B cell (primary cell): ENCODE measurements around the gene GPD1. TPM values are rescaled to one million over a fixed set of nuclear protein-coding genes. Genes with fewer than 3 reads are reported as not detected.

Source experiments
- ATAC-seq: fragments of 200-7000 bp; cut with Tn5 transposase; one replicate; pipeline ENCODE4 v1.10.0; 2021; ENCODE audit warnings: low read depth, mild to moderate bottlenecking, moderate number of reproducible peaks, moderate library complexity
- CTCF ChIA-PET: fragments of 350-600 bp; sonication (Branson Sonifier 250); formaldehyde crosslinking; loops from one replicate; lab custom pipeline; 2021; ENCODE audit warnings: antibody characterized with exemption, inconsistent platforms; lab: Charles Lee
- POLR2A ChIA-PET: fragments of 350-600 bp; sonication (Branson Sonifier 250); formaldehyde crosslinking; loops from one replicate; lab custom pipeline; 2021; ENCODE audit warnings: antibody characterized with exemption; lab: Charles Lee
- DNase-seq: peaks from one replicate; pipeline ENCODE4 v3.0.0; 2013
- H2AFZ ChIP-seq: 2 replicates; pipeline ENCODE4 v1.6.1; 2012; ENCODE audit warnings: mild to moderate bottlenecking, low read depth, low read length; ENCODE audit not compliant: insufficient read depth, poor library complexity, severe bottlenecking
- H3K27ac ChIP-seq, 2 donors: 1 replicate in 1 of 2; 2 replicates in 1 of 2; pipeline ENCODE4 v1.5.1; 2012 to 2013; ENCODE audit warnings: low read length in 2 of 2, mild to moderate bottlenecking in 2 of 2, moderate library complexity in 1 of 2
- H3K27me3 ChIP-seq, 4 experiments: fragments of 200-600 bp in 1 of 4; sonication (generic) in 1 of 4; replicated peaks in 1 of 4; 1 replicate in 2 of 4; 2 replicates in 2 of 4; pipeline versions ENCODE4 v1.6.1 to v1.7.0; 2013 to 2016; ENCODE audit warnings: low read length in 3 of 4, mild to moderate bottlenecking in 2 of 4, mixed read lengths in 1 of 4, moderate library complexity in 1 of 4; ENCODE audit not compliant: insufficient read depth in 4 of 4, control insufficient read depth in 3 of 4; ENCODE audit errors: control extremely low read depth in 1 of 4
- H3K36me3 ChIP-seq, 2 experiments: replicated peaks in 1 of 2; 1 replicate in 1 of 2; 2 replicates in 1 of 2; pipeline versions ENCODE4 v1.6.1 to v1.7.1; 2013; ENCODE audit warnings: low read length in 1 of 2; ENCODE audit not compliant: insufficient read depth in 2 of 2, control insufficient read depth in 1 of 2; ENCODE audit errors: control extremely low read depth in 1 of 2, extremely low read depth in 1 of 2
- H3K4me1 ChIP-seq, 2 donors: fragments of 200-600 bp in 1 of 2; sonication (generic) in 1 of 2; 1 replicate in 1 of 2; 2 replicates in 1 of 2; pipeline versions ENCODE4 v1.5.1 to v1.6.1; 2013 to 2017; ENCODE audit warnings: low read length in 2 of 2; ENCODE audit not compliant: control insufficient read depth in 2 of 2, insufficient read depth in 2 of 2
- H3K4me2 ChIP-seq: replicated peaks from 2 replicates; pipeline ENCODE3; 2012; ENCODE audit warnings: mild to moderate bottlenecking, low read depth, low read length; ENCODE audit not compliant: poor library complexity, severe bottlenecking
- H3K4me3 ChIP-seq, 5 experiments: fragments of 200-600 bp in 1 of 5; sonication (generic) in 1 of 5; 1 replicate in 3 of 5; 2 replicates in 2 of 5; pipeline versions ENCODE4 v1.5.1 to v1.7.0; 2011 to 2016; ENCODE audit warnings: low read length in 4 of 5, mild to moderate bottlenecking in 4 of 5, low read depth in 2 of 5, control low read depth in 1 of 5, moderate library complexity in 1 of 5; ENCODE audit not compliant: insufficient read depth in 1 of 5; ENCODE audit errors: control extremely low read depth in 1 of 5, extremely low read depth in 1 of 5
- H3K79me2 ChIP-seq: fragments of 200-600 bp; sonication (generic); one replicate; pipeline ENCODE4 v1.6.0; 2016; ENCODE audit warnings: low read length; ENCODE audit not compliant: control insufficient read depth, insufficient read depth
- H3K9ac ChIP-seq: fragments of 200-600 bp; sonication (generic); 2 replicates; pipeline ENCODE4 v1.6.1; 2017; ENCODE audit warnings: mild to moderate bottlenecking, low read length, moderate library complexity
- H3K9me3 ChIP-seq, 3 donors: one replicate each; pipeline versions ENCODE4 v1.6.1 to v1.7.1; 2013; ENCODE audit warnings: low read length in 2 of 3; ENCODE audit not compliant: control insufficient read depth in 2 of 3, insufficient read depth in 1 of 3; ENCODE audit errors: control extremely low read depth in 1 of 3
- H4K20me1 ChIP-seq: 2 replicates; pipeline ENCODE4 v1.6.0; 2012; ENCODE audit warnings: mild to moderate bottlenecking, low read length; ENCODE audit not compliant: insufficient read depth, control insufficient read depth, poor library complexity, severe bottlenecking
- H3K27ac Mint-ChIP-seq: one replicate; pipeline ENCODE4 v1.8.0; 2021; ENCODE audit warnings: mixed read lengths
- H3K27me3 Mint-ChIP-seq: one replicate; pipeline ENCODE4 v1.8.0; 2021; ENCODE audit warnings: mixed read lengths
- H3K4me1 Mint-ChIP-seq: one replicate; pipeline ENCODE4 v1.8.0; 2021; ENCODE audit warnings: mixed read lengths
- H3K4me3 Mint-ChIP-seq: one replicate; pipeline ENCODE4 v1.8.0; 2021; ENCODE audit warnings: mixed read lengths
- H3K9me3 Mint-ChIP-seq: one replicate; pipeline ENCODE4 v1.8.0; 2022; ENCODE audit warnings: mixed read lengths; ENCODE audit not compliant: insufficient read depth
- EZH2 ChIP-seq: IDR thresholded peaks from 2 replicates; pipeline ENCODE4 v1.6.1; 2012; ENCODE audit warnings: borderline replicate concordance, low read depth, mild to moderate bottlenecking, moderate library complexity, low read length; ENCODE audit not compliant: insufficient read depth, poor library complexity, severe bottlenecking
- WGBS: methylation state at CpG from one replicate; pipeline ENCODE4 v1.1.5; 2013; ENCODE audit warnings: missing lambda C conversion rate; ENCODE audit not compliant: insufficient coverage; 5-methylcytosine and 5-hydroxymethylcytosine counted together
- intact Hi-C: fragments of 100-400 bp; cut with micrococcal nuclease; formaldehyde crosslinking; loops from one replicate; pipeline ENCODE4 v1.10.0; 2022
- polyA plus RNA-seq: library from polyadenylated mRNA; depleted of rRNA; stranded (reverse); fragments of >200 nt; gene quantifications from 2 replicates; pipeline ENCODE4 v1.2.3, GENCODE V29; 2012
- total RNA-seq, 2 donors: library from RNA; stranded (reverse); fragments of 120-200 nt in 1 of 2; gene quantifications; 1 replicate in 1 of 2; 2 replicates in 1 of 2; pipeline versions ENCODE4 v1.2.3 to v1.2.4, GENCODE V29; 2013 to 2022
- TF ChIP-seq, protein P1 (sequence below): fragments of 200-600 bp; IDR thresholded peaks from one replicate; pipeline ENCODE4 v1.8.0; 2022; ENCODE audit warnings: antibody characterized with exemption, mild to moderate bottlenecking

The GPD1 gene
- total and polyA plus RNA-seq, 2 donors (not counting 1 experiment from before 2014, with no cell fraction given), result 0.54 to 1.1 TPM

DNA sequence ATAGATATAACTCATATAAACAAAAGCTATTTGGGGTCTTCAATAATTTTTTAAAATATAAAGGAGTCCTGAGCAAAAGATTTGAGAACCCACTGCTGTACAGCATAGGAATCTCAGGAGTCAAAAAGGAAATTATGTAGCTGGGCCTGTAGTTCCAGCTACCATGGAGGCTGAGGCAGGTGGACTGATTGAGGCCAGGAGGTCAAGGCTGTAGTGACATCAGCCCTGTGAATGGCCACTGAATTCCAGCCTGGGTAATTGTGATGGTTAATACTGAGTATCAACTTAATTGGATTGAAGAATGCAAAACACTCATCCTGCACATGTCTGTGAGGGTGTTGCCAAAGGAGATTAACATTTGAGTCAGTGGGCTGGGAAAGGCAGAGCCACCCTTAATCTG lies 52.8 kb downstream of the GPD1 start:
- no peak for DNase-seq
- H3K4me1 ChIP-seq, result no peaks in the 10 kb centered on the region
- ChIA-PET CTCF (interaction anchor here (0.9 to 1.4 kb wide), 5 partner anchors 11 to 69 kb away, joined by 3 to 5 read pairs (median 3); partner anchors contain the start of gene CERS5), POLR2A (no interaction called here)
- H3K27me3 ChIP-seq, result no peaks in the 10 kb centered on the region
- no peak overlapping the region for H3K4me2 ChIP-seq
- Mint-ChIP-seq H3K27ac (no peak overlapping the region), H3K4me3 (no peak overlapping the region), H3K9me3 (no peaks in the 10 kb centered on the region), H3K27me3 (no peaks in the 10 kb centered on the region), H3K4me1 (peaks cover 7% of the 10 kb centered on the region)
- H3K36me3 ChIP-seq, result peaks cover 2 to 3% of the 10 kb centered on the region in 2 experiments
- TF ChIP-seq EZH2, result no peak
- TF ChIP-seq, protein P1, sequence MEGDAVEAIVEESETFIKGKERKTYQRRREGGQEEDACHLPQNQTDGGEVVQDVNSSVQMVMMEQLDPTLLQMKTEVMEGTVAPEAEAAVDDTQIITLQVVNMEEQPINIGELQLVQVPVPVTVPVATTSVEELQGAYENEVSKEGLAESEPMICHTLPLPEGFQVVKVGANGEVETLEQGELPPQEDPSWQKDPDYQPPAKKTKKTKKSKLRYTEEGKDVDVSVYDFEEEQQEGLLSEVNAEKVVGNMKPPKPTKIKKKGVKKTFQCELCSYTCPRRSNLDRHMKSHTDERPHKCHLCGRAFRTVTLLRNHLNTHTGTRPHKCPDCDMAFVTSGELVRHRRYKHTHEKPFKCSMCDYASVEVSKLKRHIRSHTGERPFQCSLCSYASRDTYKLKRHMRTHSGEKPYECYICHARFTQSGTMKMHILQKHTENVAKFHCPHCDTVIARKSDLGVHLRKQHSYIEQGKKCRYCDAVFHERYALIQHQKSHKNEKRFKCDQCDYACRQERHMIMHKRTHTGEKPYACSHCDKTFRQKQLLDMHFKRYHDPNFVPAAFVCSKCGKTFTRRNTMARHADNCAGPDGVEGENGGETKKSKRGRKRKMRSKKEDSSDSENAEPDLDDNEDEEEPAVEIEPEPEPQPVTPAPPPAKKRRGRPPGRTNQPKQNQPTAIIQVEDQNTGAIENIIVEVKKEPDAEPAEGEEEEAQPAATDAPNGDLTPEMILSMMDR, result no peak
- H3K9ac ChIP-seq, result no peak overlapping the region
- H3K9me3 ChIP-seq, result no peaks in the 10 kb centered on the region
- peaks cover 67% of the 10 kb centered on the region for H3K79me2 ChIP-seq
- H3K4me3 ChIP-seq, result no peak overlapping the region
- intact Hi-C loops, result no loop called here
- H3K27ac ChIP-seq, result no peak overlapping the region
- H2AFZ ChIP-seq, result no peak overlapping the region
- peaks cover 2% of the 10 kb centered on the region for H4K20me1 ChIP-seq
- no peak for ATAC-seq

DNA sequence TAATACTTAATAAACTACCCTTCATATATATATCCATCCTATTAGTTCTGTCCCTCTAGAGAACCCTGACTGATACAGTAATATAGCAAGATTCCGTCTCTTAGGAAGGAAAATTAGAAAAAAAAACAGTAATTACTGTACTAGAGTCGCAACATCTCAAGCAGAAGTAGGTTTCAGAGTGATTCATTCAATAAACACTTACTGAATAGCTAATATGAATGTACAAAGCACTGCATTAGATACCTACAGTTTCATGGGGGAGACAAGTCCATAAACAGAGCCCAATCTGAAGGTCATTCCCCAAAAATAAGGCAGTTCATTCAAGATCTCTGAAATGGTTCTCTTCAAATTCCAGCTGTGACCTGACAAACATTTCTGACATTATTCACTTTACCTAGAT lies 53.5 kb downstream of the GPD1 start:
- Histone ChIP-seq H3K79me2 (peaks cover 72% of the 10 kb centered on the region), H3K27ac (no peak overlapping the region), H3K36me3 (peaks cover 2 to 3% of the 10 kb centered on the region in 2 experiments), H3K4me1 (no peaks in the 10 kb centered on the region), H3K9me3 (no peaks in the 10 kb centered on the region), H3K4me2 (no peak overlapping the region), H2AFZ (no peak overlapping the region), H3K27me3 (no peaks in the 10 kb centered on the region), H3K9ac (no peak overlapping the region), H4K20me1 (no peaks in the 10 kb centered on the region), H3K4me3 (no peak overlapping the region)
- POLR2A ChIA-PET, result no interaction called here
- DNase-seq (no peak), ATAC-seq (no peak)
- CTCF ChIA-PET, result interaction anchor here (0.9 to 1.2 kb wide), 3 partner anchors 47 to 69 kb away, joined by 3 to 5 read pairs (median 3); no protein-coding TSS in a partner anchor
- H3K4me3 Mint-ChIP-seq, result no peak overlapping the region
- TF ChIP-seq, protein P1, result no peak
- TF ChIP-seq EZH2, result no peak
- peak overlapping the region; percentile 8 for H3K27ac Mint-ChIP-seq
- peaks cover 7% of the 10 kb centered on the region for H3K4me1 Mint-ChIP-seq
- WGBS, result no CpG with 5 or more reads among the region's 2 CpGs
- no peaks in the 10 kb centered on the region for H3K27me3 Mint-ChIP-seq
- H3K9me3 Mint-ChIP-seq, result no peaks in the 10 kb centered on the region
- intact Hi-C loops, result no loop called here
